Stimulated activated CD4-positive, alpha-beta T cell treated with anti-CD3 and anti-CD28 coated beads, TNF-alpha, amount 100 ng/mL, for 48 hours (primary cell): ENCODE measurements around the gene SSH2.
A peak's percentile ranks its signal among the peaks of the same experiment; 100 is the strongest.
"Not testable (repeated sequence)": the region's sequence is repeated elsewhere in the genome, so short reads cannot be mapped to it uniquely, and the experiment has no call there.

Experiments used
- DNase-seq, 3 donors: peaks; one replicate each; pipeline ENCODE4 v3.0.0-alpha.2; 2020; ENCODE audit warnings: low read depth in 3 of 3

SSH2 gene

DNA sequence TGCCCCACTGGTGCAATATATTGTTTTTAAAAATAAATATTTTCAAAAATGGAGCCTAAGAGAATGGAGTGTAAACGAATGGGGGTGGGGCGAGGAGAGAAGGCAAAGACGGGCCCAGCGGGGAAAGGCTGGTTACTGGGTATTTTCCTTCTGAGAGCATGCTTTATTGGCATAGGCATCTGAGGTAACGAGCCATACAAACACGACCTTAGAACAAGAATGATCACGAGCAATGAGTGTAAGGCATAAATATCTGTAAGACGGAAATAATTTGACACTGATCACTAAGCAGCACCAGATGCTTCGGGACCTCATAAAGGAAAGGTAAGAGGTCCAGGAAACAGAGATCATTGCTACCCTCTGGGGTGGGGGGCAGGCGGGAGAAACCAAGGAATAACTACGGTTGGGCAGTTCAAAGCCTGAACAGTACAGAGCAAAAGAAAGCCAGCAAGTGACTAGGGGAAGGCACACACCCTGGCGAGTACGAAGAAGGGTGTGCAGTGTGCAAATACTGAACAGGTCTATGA is 959 bp downstream of the SSH2 start:
- DNase-seq: peak in 1 of 3 donors; percentile 36

DNA sequence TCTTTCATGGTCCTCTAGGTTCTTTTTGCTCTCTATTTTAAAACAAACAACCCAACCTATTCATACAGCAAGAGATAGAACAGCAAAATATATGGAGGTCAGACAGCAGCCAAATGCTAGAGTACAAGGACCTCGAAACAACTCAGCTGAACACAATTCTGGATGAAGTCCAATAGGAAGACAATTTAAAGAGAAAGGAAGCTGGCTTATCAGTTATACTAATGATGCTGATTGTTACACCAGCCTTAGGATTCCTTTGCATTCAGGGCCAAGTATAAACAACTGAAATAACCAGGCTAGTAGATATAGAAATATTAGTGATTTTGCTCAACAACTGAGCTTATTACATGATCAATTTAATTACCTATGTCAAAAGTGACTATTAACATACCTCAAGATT is 2.5 kb downstream of the SSH2 start:
- DNase-seq: no peak

GRCh38 chr17:29924786-29925185 is 5.2 kb downstream of the SSH2 start:
- DNase-seq: no peak

DNA sequence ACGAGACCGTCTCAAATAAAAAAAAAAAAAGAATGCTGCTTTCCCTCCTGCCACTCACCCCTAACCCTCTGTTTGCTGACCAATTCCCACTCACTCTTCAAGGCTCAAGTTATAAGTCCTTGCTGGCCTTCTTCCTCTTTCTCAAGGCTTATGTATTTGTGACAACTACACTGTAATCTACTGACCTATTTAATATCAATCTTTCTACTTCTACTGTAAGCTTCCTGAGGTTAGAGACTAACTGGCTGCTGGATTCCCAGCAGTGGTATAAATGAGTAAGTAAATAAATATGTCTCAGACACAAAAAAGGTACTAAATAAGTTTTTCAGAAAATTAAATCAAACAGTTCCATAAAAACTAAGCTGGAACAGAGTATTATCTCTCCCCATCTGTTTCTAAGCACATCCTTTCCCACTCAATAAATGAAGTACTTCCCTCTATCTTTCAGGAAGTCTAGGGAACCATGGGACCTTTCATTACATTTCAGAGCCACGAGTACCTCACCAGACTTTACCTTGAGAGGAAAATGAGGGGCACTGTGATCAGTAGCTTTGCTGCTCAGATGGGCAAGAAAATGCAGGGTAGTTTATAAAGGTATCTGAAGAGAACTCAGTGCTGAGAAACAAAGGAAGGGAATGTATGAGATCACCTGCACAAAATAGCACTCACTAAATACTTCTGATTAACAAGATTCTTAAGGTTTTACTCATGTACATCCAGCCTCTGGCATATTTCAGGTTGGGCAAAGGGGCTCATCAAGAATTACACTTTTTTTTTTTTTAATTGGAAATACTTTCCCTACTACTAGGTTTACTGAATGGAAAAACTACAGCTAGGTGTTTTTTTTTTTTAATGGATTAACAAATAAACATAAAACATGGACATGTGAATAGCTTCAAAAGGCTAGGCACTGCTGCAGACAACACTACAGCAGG is 10.8 kb downstream of the SSH2 start:
- DNase-seq: no peak

DNA sequence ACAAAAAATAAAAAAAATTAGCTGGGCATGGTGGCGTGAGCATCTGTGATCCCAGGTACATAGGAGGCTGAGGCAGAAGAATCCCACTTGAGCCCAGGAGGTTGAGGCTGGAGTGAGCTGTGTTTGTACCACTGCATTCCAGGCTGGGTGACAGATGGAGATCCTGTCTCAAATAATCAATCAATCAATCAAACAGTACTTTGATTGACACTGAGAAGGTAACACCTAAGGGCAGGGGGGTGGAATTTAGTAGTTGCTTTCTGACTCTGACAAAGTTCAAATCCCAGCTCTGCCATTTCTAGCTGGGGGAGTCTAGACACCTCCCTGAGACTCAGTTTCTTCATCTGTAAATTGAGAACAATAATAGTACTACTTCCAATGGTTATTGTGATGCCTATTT is 12.0 kb downstream of the SSH2 start:
- DNase-seq: no peak

- DNase-seq: no peak
Observed at GRCh38 chr17:29914819-29915537, 15.1 kb downstream of the SSH2 start.

- no peak for DNase-seq
Observed at GRCh38 chr17:29911641-29912177, 18.3 kb downstream of the SSH2 start.

DNA sequence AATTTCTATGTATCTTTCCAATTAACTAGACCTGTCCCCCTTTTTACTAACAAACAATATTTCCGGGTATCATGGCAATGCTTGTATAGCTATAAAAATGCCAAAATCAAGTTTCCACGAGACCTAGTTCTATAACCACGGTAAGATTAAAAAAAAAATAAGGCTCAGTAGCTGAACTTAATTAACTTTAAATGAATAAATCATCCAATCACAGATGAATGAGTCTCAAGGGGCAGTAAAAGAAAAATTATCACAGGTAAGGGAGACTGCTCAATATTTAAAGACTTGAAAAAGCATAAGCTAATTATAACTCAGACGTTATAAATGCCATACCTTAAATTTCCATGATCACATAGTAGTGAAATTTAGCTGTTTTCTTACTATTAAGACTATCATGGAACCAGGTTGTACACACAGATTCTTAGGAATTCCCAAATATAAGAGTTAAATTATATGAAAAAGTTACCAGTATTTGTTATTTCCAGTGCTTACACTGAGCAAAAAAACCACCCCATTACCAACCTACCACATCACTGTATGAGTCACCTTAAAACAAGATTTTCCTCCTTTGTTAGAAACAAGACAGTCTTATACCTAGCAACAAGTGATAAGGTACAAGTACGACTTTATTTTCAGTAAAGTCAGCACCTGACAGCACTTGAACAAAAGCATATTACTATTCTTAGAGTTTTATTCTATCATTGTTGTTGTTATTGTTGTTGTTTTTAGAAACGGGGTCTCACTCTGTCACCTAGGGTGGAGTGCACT is 20.6 kb downstream of the SSH2 start:
- DNase-seq: no peak

DNA sequence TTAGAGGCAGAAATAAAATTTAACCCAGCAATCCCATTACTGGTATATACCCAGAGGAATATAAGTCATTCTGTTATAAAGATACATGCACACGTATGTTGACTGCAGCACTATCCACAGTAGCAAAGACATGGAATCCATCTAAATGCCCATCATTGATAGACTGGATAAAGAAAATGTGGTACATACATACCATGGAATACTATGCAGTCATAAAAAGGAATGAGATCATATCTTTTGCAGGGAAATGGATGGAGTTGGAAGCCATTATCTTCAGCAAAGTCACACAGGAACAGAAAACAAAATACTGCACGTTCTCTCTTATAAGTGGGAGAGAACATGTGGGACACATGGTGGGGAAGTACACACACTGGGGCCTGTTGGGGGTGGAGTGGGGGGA is 23.1 kb downstream of the SSH2 start:
- DNase-seq: no peak

- DNase-seq: no peak
Observed at GRCh38 chr17:29905879-29906167, 24.2 kb downstream of the SSH2 start.

- DNase-seq: no peak
Observed at GRCh38 chr17:29905086-29905878, 24.7 kb downstream of the SSH2 start.

DNA sequence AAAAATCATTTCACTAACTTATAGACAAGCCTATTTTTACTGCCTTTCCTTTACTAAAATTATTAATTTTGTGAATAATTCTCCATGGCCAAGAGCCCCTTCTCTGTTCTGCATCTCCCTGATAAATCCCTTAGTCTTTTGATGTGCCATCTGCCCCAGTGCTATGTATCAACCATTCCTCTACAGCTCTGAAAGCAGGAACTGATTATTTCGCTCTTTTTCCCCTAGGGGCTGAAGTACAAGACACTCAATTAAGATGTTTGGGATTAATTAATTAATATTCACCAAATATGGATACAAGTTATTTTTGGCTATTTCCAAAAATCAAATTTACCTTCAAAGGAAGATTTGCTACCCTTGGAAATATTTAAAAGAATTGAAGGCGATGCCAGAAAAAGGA is 26.6 kb downstream of the SSH2 start:
- DNase-seq: no peak

GRCh38 chr17:29897136-29897535 is 32.9 kb downstream of the SSH2 start:
- not testable (repeated sequence) for DNase-seq

GRCh38 chr17:29892201-29892600 is 37.8 kb downstream of the SSH2 start:
- no peak for DNase-seq

DNA sequence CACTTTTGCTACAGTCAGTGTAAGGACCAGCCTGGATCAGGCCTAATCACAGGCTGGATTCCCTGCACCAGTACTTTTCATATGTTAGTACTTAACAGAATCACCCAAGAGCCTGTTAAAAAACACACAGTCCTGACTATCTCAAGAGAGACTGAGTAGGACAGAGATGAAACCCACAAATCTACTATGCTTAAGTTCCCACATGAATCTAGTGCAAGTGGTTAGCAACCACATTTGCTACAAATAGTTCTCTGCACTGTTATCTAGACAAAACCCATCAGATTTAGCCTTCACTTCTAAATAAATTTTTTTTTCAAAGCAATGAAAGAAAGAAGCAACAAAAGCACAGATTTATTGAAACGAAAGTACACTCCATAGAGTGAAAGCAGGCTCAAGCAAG is 38.9 kb downstream of the SSH2 start:
- DNase-seq: no peak

GRCh38 chr17:29885031-29885640 is 44.9 kb downstream of the SSH2 start:
- no peak for DNase-seq

GRCh38 chr17:29883497-29883896 is 46.5 kb downstream of the SSH2 start:
- no peak for DNase-seq

DNA sequence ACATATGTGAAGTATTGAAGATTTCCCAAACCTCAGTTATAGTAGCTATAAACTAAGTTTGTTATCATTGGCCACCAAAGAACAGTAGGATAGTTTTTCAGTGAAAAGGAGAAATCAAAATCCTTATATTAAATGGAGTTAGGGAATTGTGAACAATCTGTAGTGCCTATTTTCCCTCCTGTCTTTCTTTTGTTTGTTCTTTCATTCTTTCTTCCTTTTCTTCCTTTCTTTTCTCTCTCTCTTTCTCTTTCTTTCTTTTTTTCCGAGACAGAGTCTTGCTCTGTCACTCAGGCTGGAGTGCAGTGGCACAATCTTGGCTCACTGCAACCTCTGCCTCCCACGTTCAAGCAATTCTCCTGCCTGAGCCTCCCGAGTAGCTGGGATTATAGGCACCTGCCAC is 48.8 kb downstream of the SSH2 start:
- DNase-seq: no peak

DNA sequence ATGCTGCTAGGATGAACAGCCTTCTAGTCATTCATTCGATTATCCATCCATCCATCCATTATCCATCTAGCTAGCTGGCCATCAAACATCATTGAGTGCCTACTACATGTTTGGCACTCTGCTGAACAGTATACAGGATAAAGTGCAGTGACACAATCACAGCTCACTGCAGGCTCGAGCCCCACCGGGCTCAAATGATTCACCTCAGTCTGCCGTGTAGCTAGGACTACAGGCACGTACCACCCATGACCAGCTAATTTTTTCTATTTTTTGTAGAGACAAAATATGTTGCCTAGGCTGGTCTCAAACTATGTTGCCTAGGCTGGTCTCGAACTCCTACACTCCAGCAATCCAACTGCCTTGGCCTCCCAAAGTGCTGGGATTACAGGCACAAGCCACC is 50.0 kb downstream of the SSH2 start:
- no peak for DNase-seq

DNA sequence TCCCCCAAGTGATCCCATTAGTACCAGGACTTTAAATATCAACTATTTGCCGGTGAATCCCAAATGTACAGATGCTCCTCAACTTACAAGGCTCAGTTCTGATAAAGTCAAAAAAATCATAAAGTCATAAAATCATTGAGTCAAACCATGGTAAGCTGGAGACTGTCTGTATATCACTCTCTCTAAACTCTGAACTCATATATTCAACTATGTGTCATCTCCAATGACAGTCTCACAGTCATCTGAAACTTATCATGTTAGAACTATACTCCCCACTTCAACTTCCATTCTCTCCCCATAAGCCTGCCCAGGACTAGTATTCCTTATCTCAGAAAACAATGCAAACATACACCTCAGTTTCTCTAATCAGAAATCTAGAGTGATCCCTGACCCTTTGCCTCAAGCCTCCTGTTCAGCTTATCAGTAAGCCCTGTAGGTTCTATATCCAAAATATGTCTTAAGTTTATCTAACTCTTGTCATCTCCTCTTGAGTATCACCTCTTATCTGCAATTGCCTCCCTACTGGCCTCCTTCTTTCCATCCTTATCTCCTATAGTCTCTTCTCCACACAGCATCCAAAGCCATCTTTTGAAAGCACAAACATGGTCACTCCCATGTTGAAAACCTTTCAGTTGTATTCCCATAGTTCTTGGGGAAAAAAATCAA is 55.0 kb downstream of the SSH2 start:
- no peak for DNase-seq
